GM18873 (cell line): Measurements from ENCODE around the gene TBPL1.

Experiments
- ATAC-seq: cut with Tn5 transposase; IDR thresholded peaks from one replicate; pipeline ENCODE4 v1.9.1; 2021; ENCODE audit warnings: mild to moderate bottlenecking, moderate library complexity, moderate number of reproducible peaks; ENCODE audit not compliant: unreplicated experiment, low FRiP score

The TBPL1 gene

GRCh38 chr6:134000443-134000842 lies 47.4 kb downstream of the TBPL1 start:
- ATAC-seq = no peak

- no peak for ATAC-seq
Measured at GRCh38 chr6:134002821-134003220, 49.8 kb downstream of the TBPL1 start.

GRCh38 chr6:134003542-134003951 lies 50.5 kb downstream of the TBPL1 start:
- no peak for ATAC-seq

- no peak for ATAC-seq
Measured at GRCh38 chr6:134004714-134005113, 51.7 kb downstream of the TBPL1 start.

GRCh38 chr6:134005800-134006199 lies 52.8 kb downstream of the TBPL1 start:
- no peak for ATAC-seq

GRCh38 chr6:134007077-134007476 lies 54.1 kb downstream of the TBPL1 start:
- ATAC-seq = no peak

GRCh38 chr6:134009876-134010275 lies 56.9 kb downstream of the TBPL1 start:
- ATAC-seq = no peak

- ATAC-seq = no peak
Measured at GRCh38 chr6:134010400-134010799, 57.4 kb downstream of the TBPL1 start.

GRCh38 chr6:134010974-134011373 lies 58.0 kb downstream of the TBPL1 start:
- no peak for ATAC-seq

GRCh38 chr6:134014588-134015137 lies 61.6 kb downstream of the TBPL1 start:
- ATAC-seq = no peak

GRCh38 chr6:134015719-134016557 lies 62.9 kb downstream of the TBPL1 start:
- no peak for ATAC-seq

- no peak for ATAC-seq
Measured at GRCh38 chr6:134016558-134016814, 63.5 kb downstream of the TBPL1 start.

- ATAC-seq = no peak
Measured at GRCh38 chr6:134020071-134020470, 67.0 kb downstream of the TBPL1 start.

GRCh38 chr6:134020543-134020942 lies 67.5 kb downstream of the TBPL1 start:
- ATAC-seq = no peak

- no peak for ATAC-seq
Measured at GRCh38 chr6:134020968-134021367, 67.9 kb downstream of the TBPL1 start.

- ATAC-seq = no peak
Measured at GRCh38 chr6:134021396-134022122, 68.5 kb downstream of the TBPL1 start.

- no peak for ATAC-seq
Measured at GRCh38 chr6:134022650-134023049, 69.6 kb downstream of the TBPL1 start.

- no peak for ATAC-seq
Measured at GRCh38 chr6:134026597-134026996, 73.6 kb downstream of the TBPL1 start.

GRCh38 chr6:134028438-134028837 lies 75.4 kb downstream of the TBPL1 start:
- ATAC-seq = no peak

GRCh38 chr6:134029495-134030455 lies 76.8 kb downstream of the TBPL1 start:
- no peak for ATAC-seq
